Right cardiac atrium (tissue), 5 donors: Measurements from ENCODE around the gene RABGAP1L. TPM values are rescaled to one million over a fixed set of nuclear protein-coding genes. Genes with fewer than 3 reads are reported as not detected.
A peak's percentile ranks its signal among the peaks of the same experiment; 100 is the strongest.

ENCODE experiments used
- ATAC-seq, 2 donors: fragments of 200-7000 bp; cut with Tn5 transposase; one replicate each; pipeline versions ENCODE4 v1.8.0 to v1.9.1; 2020; ENCODE audit warnings: moderate library complexity in 2 of 2, mild to moderate bottlenecking in 1 of 2
- DNase-seq, 3 donors: peaks; one replicate each; pipeline ENCODE4 v3.0.0-alpha.2; 2020
- H3K27ac ChIP-seq: one replicate; pipeline ENCODE4 v1.5.1; 2013; ENCODE audit warnings: mild to moderate bottlenecking, low read length, control low read depth, moderate library complexity
- H3K27me3 ChIP-seq: one replicate; pipeline ENCODE4 v1.6.1; 2013; ENCODE audit not compliant: control insufficient read depth, insufficient read depth
- H3K4me1 ChIP-seq: one replicate; pipeline ENCODE4 v1.6.1; 2013; ENCODE audit warnings: low read length; ENCODE audit not compliant: control insufficient read depth, insufficient read depth
- H3K4me3 ChIP-seq: one replicate; pipeline ENCODE4 v1.5.1; 2013; ENCODE audit warnings: low read length, control low read depth
- H3K9me3 ChIP-seq: one replicate; pipeline ENCODE4 v1.6.1; 2013; ENCODE audit warnings: low read length; ENCODE audit not compliant: control insufficient read depth
- WGBS: extraction: QIAGEN DNeasy Blood & Tissue Kit; methylation state at CpG from one replicate; pipeline ENCODE4 v1.1.7; 2013; 5-methylcytosine and 5-hydroxymethylcytosine counted together
- intact Hi-C, 4 donors: fragments of 100-400 bp; cut with DNase I; formaldehyde crosslinking; loops; one replicate each; pipeline versions ENCODE4 v1.11.0 to v1.14.0; 2022 to 2023
- polyA plus RNA-seq: library from polyadenylated mRNA; stranded (reverse); fragments of 200-250 nt; gene quantifications from one replicate; pipeline ENCODE4 v1.2.3, GENCODE V29; 2013
- total RNA-seq, 4 donors: library from RNA; stranded (reverse); fragmentation: NEBNext Ultra II Directional; extraction: Animal tissue kit (Norgen Biotek cat#: 25700); gene quantifications; one replicate each; pipeline ENCODE4 v1.2.1, GENCODE V29; 2021
- donor health status: healthy with polysubstance abuse.
- donor health status: DM: no; HTN: yes; CAD: no.
- donor health status: DM: no; HTN: no; CAD: no.
- donor health status: DM: no; HTN: yes; CAD: no; lungs with severe emphysema.
- donor health status: DM: yes; HTN: yes; CAD: no.

RABGAP1L gene
- total and polyA plus RNA-seq, 5 donors = 174 to 367 (median 186) TPM

DNA sequence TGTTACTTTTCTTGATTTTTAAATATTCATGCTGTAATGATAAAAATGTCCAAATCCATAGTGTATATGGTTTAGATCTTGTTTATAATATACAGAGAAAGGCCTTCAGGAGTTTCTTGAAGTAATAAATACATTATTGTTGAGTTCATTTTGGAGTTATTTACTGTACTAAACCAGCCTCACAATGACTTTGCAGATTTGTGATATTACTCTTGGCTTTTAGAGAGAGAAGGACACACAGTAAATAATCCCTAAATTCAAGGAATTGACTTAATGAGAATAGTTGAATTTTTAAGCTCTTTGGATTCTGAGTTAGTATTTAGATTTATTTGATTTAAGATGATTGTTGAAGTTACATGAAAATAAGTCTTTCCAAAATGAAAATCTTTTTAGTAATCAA lies 38.9 kb downstream of the RABGAP1L start:
- intact Hi-C loops = no loop called here
- DNase-seq = no peak
- no peaks in the 10 kb centered on the region for H3K27me3 ChIP-seq
- ATAC-seq = no peak
- H3K4me1 ChIP-seq = no peaks in the 10 kb centered on the region
- H3K4me3 ChIP-seq = no peak overlapping the region
- H3K27ac ChIP-seq = no peak overlapping the region
- no peaks in the 10 kb centered on the region for H3K9me3 ChIP-seq

DNA sequence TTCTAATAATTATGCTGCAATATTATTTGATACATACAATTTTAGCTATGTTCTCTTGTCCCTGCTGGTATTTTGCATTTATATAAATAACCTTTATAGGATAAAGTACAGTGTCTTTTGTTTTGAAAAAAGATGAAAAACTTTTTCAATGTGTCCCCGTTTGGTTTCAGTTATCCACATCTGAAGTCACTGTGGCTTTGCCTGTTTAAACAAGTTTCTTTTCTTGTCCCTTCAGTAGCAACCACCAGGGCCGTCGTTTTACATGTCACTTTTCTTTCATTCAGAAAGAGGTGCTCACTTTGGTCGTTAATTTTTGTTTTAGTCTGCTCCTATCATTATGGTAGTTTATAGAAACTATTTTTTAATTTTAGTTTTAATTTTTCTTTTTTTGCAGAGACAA lies 41.4 kb downstream of the RABGAP1L start:
- WGBS = 61% methylated on average over 4 of the region's 4 CpGs
- H3K4me1 ChIP-seq = no peaks in the 10 kb centered on the region
- no peak overlapping the region for H3K4me3 ChIP-seq
- no peak overlapping the region for H3K27ac ChIP-seq
- ATAC-seq (no peak), DNase-seq (no peak)
- H3K9me3 ChIP-seq = no peaks in the 10 kb centered on the region
- no peaks in the 10 kb centered on the region for H3K27me3 ChIP-seq
- intact Hi-C loops = loop anchor here in 1 of 4 donors (5.0 kb wide), 1 partner anchor 33 kb away; no protein-coding TSS in a partner anchor

DNA sequence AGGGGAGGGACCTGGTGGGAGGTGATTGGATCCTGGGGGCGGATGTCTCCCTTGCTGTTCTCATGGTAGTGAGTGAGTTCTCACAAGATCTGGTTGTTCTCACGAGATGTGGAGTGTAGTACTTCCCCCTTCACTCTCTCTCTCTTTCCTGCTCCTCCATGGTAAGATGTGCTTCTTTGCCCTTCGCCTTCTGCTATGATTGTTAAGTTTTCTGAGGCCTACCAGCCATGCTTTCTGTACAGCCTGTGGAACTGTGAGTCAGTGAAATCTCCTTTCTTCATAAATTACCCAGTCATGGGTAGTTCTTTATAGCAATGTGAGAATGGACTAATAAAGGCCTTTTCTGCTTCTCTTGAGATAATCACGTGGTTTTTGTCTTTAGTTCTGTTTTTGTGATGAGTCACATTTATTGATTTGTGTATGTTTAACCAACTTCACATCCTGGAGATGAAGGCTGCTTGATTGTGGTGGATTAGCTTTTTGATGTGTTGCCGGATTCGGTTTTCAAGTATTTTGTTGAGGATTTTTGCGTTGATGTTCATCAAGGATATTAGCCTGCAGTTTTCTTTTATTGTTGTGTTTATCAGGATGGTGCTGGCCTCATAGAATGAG lies 45.5 kb downstream of the RABGAP1L start:
- Histone ChIP-seq H3K4me3 (no peak overlapping the region), H3K4me1 (peaks cover 2% of the 10 kb centered on the region), H3K27ac (peak overlapping the region; percentile 91), H3K27me3 (no peaks in the 10 kb centered on the region), H3K9me3 (no peaks in the 10 kb centered on the region)
- DNase-seq = no peak
- WGBS = 83% methylated on average over 7 of the region's 7 CpGs
- ATAC-seq = no peak
- intact Hi-C loops = loop anchor here in 1 of 4 donors (5.0 kb wide), 1 partner anchor 38 kb away; no protein-coding TSS in a partner anchor

GRCh38 chr1:174206148-174206836 lies 47.0 kb downstream of the RABGAP1L start:
- ATAC-seq = peak; percentile 29 to 55
- peaks cover 2% of the 10 kb centered on the region for H3K4me1 ChIP-seq
- H3K9me3 ChIP-seq = no peaks in the 10 kb centered on the region
- no peak overlapping the region for H3K4me3 ChIP-seq
- DNase-seq = no peak
- intact Hi-C loops = no loop called here
- H3K27ac ChIP-seq = no peak overlapping the region
- no peaks in the 10 kb centered on the region for H3K27me3 ChIP-seq
- WGBS = 64% methylated on average over 5 of the region's 5 CpGs

DNA sequence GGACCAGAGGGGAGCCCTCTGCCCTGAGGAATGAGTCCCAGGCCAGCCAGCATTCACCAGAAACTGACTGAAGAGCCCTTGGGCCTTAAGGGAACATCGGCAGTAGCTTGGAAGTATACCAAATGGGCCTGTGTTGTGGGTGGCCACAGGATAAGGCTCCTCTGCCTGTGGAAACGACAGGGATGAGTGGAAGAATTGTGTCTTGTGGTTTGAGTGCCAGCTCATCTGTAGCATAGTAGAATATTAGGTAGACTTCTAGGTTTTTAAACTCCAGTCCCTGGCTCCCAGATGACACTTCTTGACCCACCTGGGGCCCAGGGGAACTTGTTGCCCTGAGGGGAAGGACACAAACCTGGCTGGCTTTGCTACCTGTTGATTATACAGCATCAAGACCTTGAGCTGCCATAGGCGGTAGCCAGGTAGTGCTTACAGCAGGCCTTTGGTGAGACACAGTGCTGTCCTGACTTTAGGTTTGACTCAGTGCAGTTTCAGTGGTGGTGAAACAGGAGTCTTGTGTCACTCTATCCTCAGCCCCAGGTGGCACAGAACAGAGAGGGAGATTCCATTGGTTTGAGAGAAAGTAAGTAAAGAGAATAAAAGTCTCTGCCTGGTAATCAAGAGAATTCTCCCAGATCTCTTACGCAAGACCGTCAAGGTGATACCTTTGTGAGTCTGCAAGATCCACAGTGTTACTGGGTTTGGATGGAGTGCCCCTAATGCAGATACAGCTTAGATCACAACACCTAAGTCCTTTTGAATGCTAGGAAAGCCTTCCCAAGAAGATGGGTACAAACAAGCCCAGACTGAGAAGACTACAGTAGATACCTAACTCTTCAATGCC lies 50.2 kb downstream of the RABGAP1L start:
- Histone ChIP-seq H3K27ac (peak overlapping the region; percentile 13), H3K4me1 (peaks cover 2% of the 10 kb centered on the region), H3K4me3 (no peak overlapping the region), H3K27me3 (no peaks in the 10 kb centered on the region), H3K9me3 (no peaks in the 10 kb centered on the region)
- WGBS = 88% methylated on average over 5 of the region's 5 CpGs
- DNase-seq = no peak
- ATAC-seq = no peak
- intact Hi-C loops = loop anchor here (10.0 kb wide), 3 partner anchors 45 to 115 kb away; no protein-coding TSS in a partner anchor

- no peak overlapping the region for H3K27ac ChIP-seq
- H3K4me3 ChIP-seq = no peak overlapping the region
- intact Hi-C loops = loop anchor here (10.0 kb wide), 3 partner anchors 47 to 117 kb away; no protein-coding TSS in a partner anchor
- no peaks in the 10 kb centered on the region for H3K9me3 ChIP-seq
- H3K4me1 ChIP-seq = peaks cover 2% of the 10 kb centered on the region
- no peak for DNase-seq
- H3K27me3 ChIP-seq = no peaks in the 10 kb centered on the region
- ATAC-seq = no peak
These were observed 52.2 kb downstream of the RABGAP1L start for GRCh38 chr1:174211486-174211885.

- H3K9me3 ChIP-seq = no peaks in the 10 kb centered on the region
- no peaks in the 10 kb centered on the region for H3K4me1 ChIP-seq
- no peaks in the 10 kb centered on the region for H3K27me3 ChIP-seq
- ATAC-seq (no peak), DNase-seq (no peak)
- no peak overlapping the region for H3K27ac ChIP-seq
- intact Hi-C loops = loop anchor here (10.0 kb wide), 3 partner anchors 51 to 121 kb away; no protein-coding TSS in a partner anchor
- H3K4me3 ChIP-seq = no peak overlapping the region
- WGBS = 89% methylated on average over 2 of the region's 2 CpGs
These were observed 56.4 kb downstream of the RABGAP1L start for GRCh38 chr1:174215766-174216165.

DNA sequence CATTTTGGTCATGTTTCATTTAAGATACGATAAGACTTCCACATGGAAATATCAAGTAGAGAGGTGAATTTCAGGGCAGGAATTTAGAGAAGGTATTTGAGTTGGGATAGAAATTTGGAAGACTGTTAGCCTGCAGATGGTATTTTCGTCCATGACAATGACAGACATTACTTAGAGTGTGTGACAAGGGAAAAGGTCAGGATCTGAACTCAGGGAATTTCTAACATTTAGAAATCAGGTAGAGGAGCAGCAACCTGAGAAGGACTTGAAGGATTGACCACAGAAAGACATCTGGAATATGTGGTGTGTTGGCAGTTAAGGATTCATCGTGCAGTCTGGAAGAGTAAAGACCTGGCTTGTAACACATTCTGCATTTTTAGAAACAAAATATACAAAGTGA lies 57.9 kb downstream of the RABGAP1L start:
- Histone ChIP-seq H3K4me1 (no peaks in the 10 kb centered on the region), H3K27me3 (no peaks in the 10 kb centered on the region), H3K4me3 (no peak overlapping the region), H3K9me3 (no peaks in the 10 kb centered on the region), H3K27ac (no peak overlapping the region)
- DNase-seq (no peak), ATAC-seq (peak in 1 of 2 donors; percentile 23)
- intact Hi-C loops = loop anchor here (10.0 kb wide), 3 partner anchors 52 to 122 kb away; no protein-coding TSS in a partner anchor
- 23% methylated on average over 3 of the region's 3 CpGs for WGBS

DNA sequence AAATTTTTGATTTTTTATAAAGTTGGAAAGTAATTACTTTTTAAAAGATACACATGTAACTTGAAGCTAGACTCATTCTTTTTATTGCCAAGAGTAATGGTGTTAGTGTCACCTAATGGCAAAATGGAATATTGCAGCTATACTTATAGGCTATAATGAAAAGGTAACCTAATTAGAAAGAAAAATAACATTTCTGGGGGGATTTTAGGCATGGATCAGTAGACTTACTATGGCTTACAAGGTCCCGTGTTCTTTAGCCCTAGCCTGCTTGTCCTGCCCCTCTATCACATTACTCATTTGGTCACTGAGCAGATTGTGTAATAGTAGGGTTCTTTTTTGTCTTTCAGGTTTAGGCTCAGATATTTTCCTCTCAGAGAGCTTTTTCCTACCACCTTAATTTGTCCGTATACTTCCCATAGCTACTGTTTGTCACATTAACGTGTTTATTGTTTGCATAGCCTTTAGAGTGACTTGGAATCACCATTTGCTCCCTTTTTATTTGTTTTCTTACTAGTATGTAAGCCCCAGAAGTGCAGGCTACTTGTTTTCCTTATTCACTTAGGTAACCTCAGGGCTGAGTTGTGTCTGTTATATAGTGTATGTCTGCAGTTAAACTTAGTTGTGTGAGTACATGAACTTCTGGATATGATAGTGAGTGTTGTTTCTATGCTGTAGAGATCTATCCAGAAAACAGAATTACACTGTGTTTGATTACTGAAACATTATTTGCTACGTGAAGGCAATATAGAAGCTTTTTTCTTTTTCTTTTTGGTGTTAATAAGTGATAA lies 58.7 kb downstream of the RABGAP1L start:
- intact Hi-C loops = loop anchor here (10.0 kb wide), 3 partner anchors 53 to 123 kb away; no protein-coding TSS in a partner anchor
- no peaks in the 10 kb centered on the region for H3K27me3 ChIP-seq
- H3K9me3 ChIP-seq = no peaks in the 10 kb centered on the region
- H3K4me3 ChIP-seq = no peak overlapping the region
- WGBS = 30% methylated on average over 4 of the region's 4 CpGs
- H3K27ac ChIP-seq = no peak overlapping the region
- H3K4me1 ChIP-seq = no peaks in the 10 kb centered on the region
- no peak for DNase-seq
- ATAC-seq = peak; percentile 56 to 57

DNA sequence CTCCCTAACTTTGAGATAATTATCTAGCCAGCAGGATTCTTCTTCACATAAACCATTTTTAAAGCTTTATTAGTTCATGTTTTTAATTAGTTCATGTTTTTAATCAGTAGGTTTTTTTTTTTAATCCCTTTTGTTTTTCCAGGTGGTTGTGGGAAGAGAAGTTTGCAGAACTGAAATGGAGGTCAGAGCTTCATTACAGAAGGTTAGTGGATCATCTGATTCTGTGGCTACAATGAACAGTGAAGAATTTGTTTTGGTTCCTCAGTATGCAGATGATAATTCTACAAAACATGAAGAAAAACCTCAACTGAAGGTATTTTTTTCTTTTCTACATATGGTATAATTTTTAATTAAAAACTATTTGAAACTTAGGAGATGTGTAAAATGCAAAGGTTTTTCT lies 59.7 kb downstream of the RABGAP1L start:
- intact Hi-C loops = loop anchor here (10.0 kb wide), 3 partner anchors 54 to 124 kb away; no protein-coding TSS in a partner anchor
- no peak for DNase-seq
- Histone ChIP-seq H3K27ac (no peak overlapping the region), H3K9me3 (no peaks in the 10 kb centered on the region), H3K27me3 (no peaks in the 10 kb centered on the region), H3K4me3 (no peak overlapping the region), H3K4me1 (no peaks in the 10 kb centered on the region)
- no peak for ATAC-seq
